Endothelial cell of umbilical vein (primary cell): ENCODE data around the gene ZNF354C. TPM values are rescaled to one million over a fixed set of nuclear protein-coding genes. Genes with fewer than 3 reads are reported as not detected.

Experiments
- BruUV-seq: library from RNA; stranded (reverse); fragments of 400-500 nt; replicated peaks from 2 replicates; lab custom pipeline; 2021; lab: Mats Ljungman, UMichigan
- CTCF ChIA-PET: fragments of 300-600, 350-600 bp; sonication (Branson Sonifier 250); formaldehyde crosslinking; loops from one replicate; lab custom pipeline; 2021; ENCODE audit warnings: antibody characterized with exemption, inconsistent platforms; lab: Charles Lee
- POLR2A ChIA-PET: fragments of 300-600, 350-600 bp; sonication (Branson Sonifier 250); formaldehyde crosslinking; loops from one replicate; lab custom pipeline; 2021; ENCODE audit warnings: antibody characterized with exemption, inconsistent platforms; lab: Charles Lee
- DNase-seq: peaks from one replicate; pipeline ENCODE4 v3.0.0-alpha.2; 2011; ENCODE audit warnings: low read depth, low spot score
- FAIRE-seq: peaks from 2 replicates; lab custom pipeline; 2011; peaks lifted over from hg19 to GRCh38; lab: Jason Lieb, UNC
- H2AFZ ChIP-seq: 2 replicates; pipeline ENCODE4 v1.6.0; 2012; ENCODE audit warnings: low read depth, low read length, control low read depth, inconsistent platforms
- H3K27ac ChIP-seq: 2 replicates; pipeline ENCODE4 v1.5.1; 2011; ENCODE audit warnings: low read depth, mild to moderate bottlenecking, control low read depth, low read length, moderate library complexity; ENCODE audit not compliant: insufficient read depth
- H3K27me3 ChIP-seq, 2 experiments: 2 replicates each; pipeline versions ENCODE4 v1.6.0 to v1.6.1; 2011; ENCODE audit warnings: low read length in 2 of 2, mixed read lengths in 1 of 2; ENCODE audit not compliant: control insufficient read depth in 2 of 2, insufficient read depth in 2 of 2
- H3K36me3 ChIP-seq, 2 experiments: 2 replicates in 1 of 2; 3 replicates in 1 of 2; pipeline ENCODE4 v1.5.1; 2011; ENCODE audit warnings: low read length in 2 of 2, mild to moderate bottlenecking in 1 of 2, moderate library complexity in 1 of 2; ENCODE audit not compliant: control insufficient read depth in 2 of 2, insufficient read depth in 2 of 2; ENCODE audit errors: extremely low read depth in 1 of 2
- H3K4me1 ChIP-seq: 3 replicates; pipeline ENCODE4 v1.5.1; 2011; ENCODE audit warnings: mild to moderate bottlenecking, low read length; ENCODE audit not compliant: control insufficient read depth, insufficient read depth; ENCODE audit errors: extremely low read depth
- H3K4me2 ChIP-seq: 2 replicates; pipeline ENCODE4 v1.6.1; 2011; ENCODE audit warnings: low read length, control low read depth, mixed read lengths; ENCODE audit not compliant: insufficient read depth
- H3K4me3 ChIP-seq, 3 experiments: fragments of 200-600 bp in 1 of 3; sonication (generic), shearing (Covaris generic) in 1 of 3; replicated peaks in 1 of 3; 2 replicates each; pipeline ENCODE4 v1.5.1; 2011 to 2016; ENCODE audit warnings: control low read depth in 3 of 3, low read length in 3 of 3, mild to moderate bottlenecking in 2 of 3, inconsistent platforms in 1 of 3, low read depth in 1 of 3, moderate library complexity in 1 of 3; ENCODE audit not compliant: insufficient read depth in 1 of 3
- H3K79me2 ChIP-seq: 2 replicates; pipeline ENCODE4 v1.6.0; 2012; ENCODE audit warnings: low read length, inconsistent platforms; ENCODE audit not compliant: control insufficient read depth, insufficient read depth
- H3K9ac ChIP-seq: replicated peaks from 2 replicates; pipeline ENCODE3; 2011; ENCODE audit warnings: low read length, control low read depth; ENCODE audit not compliant: insufficient read depth; ENCODE audit errors: extremely low read depth
- H3K9me1 ChIP-seq: replicated peaks from 3 replicates; pipeline ENCODE4 v1.6.0; 2011; ENCODE audit warnings: mild to moderate bottlenecking, low read length; ENCODE audit not compliant: control insufficient read depth, insufficient read depth; ENCODE audit errors: extremely low read depth
- H3K9me3 ChIP-seq: replicated peaks from 2 replicates; pipeline ENCODE4 v1.5.1; 2012; ENCODE audit warnings: low read length, inconsistent platforms; ENCODE audit not compliant: control insufficient read depth, insufficient read depth
- H4K20me1 ChIP-seq: replicated peaks from 2 replicates; pipeline ENCODE3; 2011; ENCODE audit warnings: mild to moderate bottlenecking, low read length; ENCODE audit not compliant: control insufficient read depth, insufficient read depth; ENCODE audit errors: extremely low read depth
- FOS ChIP-seq: IDR thresholded peaks from 2 replicates; pipeline ENCODE4 v1.6.1; 2011; ENCODE audit warnings: mild to moderate bottlenecking, low read length, moderate library complexity, borderline replicate concordance; ENCODE audit not compliant: insufficient read depth
- GATA2 ChIP-seq: IDR thresholded peaks from 2 replicates; pipeline ENCODE4 v1.7.0; 2011; ENCODE audit warnings: low read depth, mild to moderate bottlenecking, moderate library complexity, mixed read lengths, low read length; ENCODE audit not compliant: insufficient read length, insufficient read depth
- JUN ChIP-seq: IDR thresholded peaks from 2 replicates; pipeline ENCODE4 v1.6.1; 2011; ENCODE audit warnings: borderline replicate concordance, low read depth; ENCODE audit not compliant: insufficient read length, insufficient read depth
- MAX ChIP-seq: IDR thresholded peaks from 2 replicates; pipeline ENCODE4 v1.6.1; 2011; ENCODE audit not compliant: insufficient read depth, insufficient read length
- MYC ChIP-seq: IDR thresholded peaks from one replicate; pipeline ENCODE4 v1.6.1; 2011; ENCODE audit warnings: mild to moderate bottlenecking, low read depth, low read length
- POLR2A ChIP-seq: IDR thresholded peaks from 2 replicates; pipeline ENCODE4 v1.6.1; 2012; ENCODE audit warnings: low read depth, mild to moderate bottlenecking, control low read depth, low read length
- POLR2AphosphoS5 ChIP-seq: IDR thresholded peaks from 2 replicates; pipeline ENCODE4 v1.6.1; 2012; ENCODE audit warnings: low read depth, mild to moderate bottlenecking, control low read depth, low read length, moderate library complexity; ENCODE audit not compliant: insufficient read depth
- dilution Hi-C: fragments of 300-500 bp; cut with MboI; formaldehyde crosslinking; loops from one replicate; pipeline ENCODE4 v1.15.0; 2019; ENCODE audit warnings: low sequenced_read_pairs; ENCODE audit not compliant: extremely low pct_ligation_motif_present
- intact Hi-C: fragments of 100-400 bp; cut with micrococcal nuclease; formaldehyde crosslinking; loops from one replicate; pipeline ENCODE4 v1.10.0; 2022
- polyA plus RNA-seq, 4 experiments: library from polyadenylated mRNA; depleted of rRNA in 3 of 4; stranded (reverse) in 3 of 4; unstranded in 1 of 4; fragments of >200 nt; gene quantifications; 2 replicates each; pipeline versions ENCODE4 v1.2.1 to v1.2.3, GENCODE V29; 2011 to 2012; ENCODE audit warnings: missing spikeins in 1 of 4
- total RNA-seq: library from RNA; stranded (reverse); gene quantifications from 2 replicates; pipeline ENCODE4 v1.2.3, GENCODE V29; 2021
- TF ChIP-seq, protein P1 (sequence below), 2 donors: IDR thresholded peaks; 1 replicate in 1 of 2; 2 replicates in 1 of 2; pipeline ENCODE4 v1.5.1; 2011; ENCODE audit warnings: low read length in 2 of 2, mild to moderate bottlenecking in 2 of 2, moderate library complexity in 2 of 2, control low read depth in 1 of 2, inconsistent platforms in 1 of 2, low read depth in 1 of 2; ENCODE audit not compliant: insufficient read depth in 1 of 2; ENCODE audit errors: extremely low read depth in 1 of 2

The ZNF354C gene
- total and polyA plus RNA-seq, 2 donors (not counting 3 experiments of a cell fraction or from before 2014, with no cell fraction given), result 1.5 to 4.7 TPM

DNA sequence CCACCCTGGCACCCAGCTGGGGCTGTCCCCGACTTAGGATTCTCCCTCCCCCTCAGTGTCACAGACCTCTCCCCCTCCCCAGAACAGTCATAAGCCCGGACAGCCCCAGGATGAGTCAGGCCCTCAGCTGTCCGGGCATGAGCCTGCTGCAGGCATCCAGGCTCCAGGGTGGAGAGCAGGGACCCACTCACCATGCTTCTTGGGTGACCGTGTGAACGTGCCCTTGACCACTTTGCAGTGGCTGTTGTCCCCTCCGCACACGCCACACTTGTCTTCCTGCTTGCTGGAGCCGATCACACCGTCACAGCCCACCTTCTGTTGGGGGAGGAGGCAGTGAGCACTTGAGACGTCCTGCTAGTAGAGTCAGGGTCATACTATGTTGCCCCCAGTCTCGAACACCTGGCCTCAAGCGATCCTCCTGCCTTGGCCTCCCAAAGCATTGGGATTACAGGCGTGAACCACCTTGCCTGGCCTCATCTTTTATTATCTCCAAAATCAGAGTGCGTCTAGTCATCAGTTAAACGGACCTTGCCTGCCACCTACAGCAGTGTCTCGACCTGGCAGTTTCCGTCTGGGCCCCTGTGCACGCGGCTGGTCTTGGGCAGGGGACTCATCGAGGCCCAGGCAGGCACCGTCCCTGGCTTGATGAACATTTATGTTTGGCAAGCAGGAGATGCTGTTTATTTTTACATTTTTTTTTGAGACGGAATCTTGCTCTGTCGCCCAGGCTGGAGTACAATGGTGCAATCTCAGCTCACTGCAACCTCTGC lies 72.6 kb downstream of the ZNF354C start:
- Histone ChIP-seq H3K4me1 (no peaks in the 10 kb centered on the region), H3K9ac (no peak overlapping the region), H3K9me1 (no peaks in the 10 kb centered on the region), H3K27ac (no peak overlapping the region), H3K36me3 (no peaks in the 10 kb centered on the region), H3K4me2 (no peak overlapping the region), H3K79me2 (no peaks in the 10 kb centered on the region), H3K27me3 (no peaks in the 10 kb centered on the region), H3K9me3 (peaks cover 5% of the 10 kb centered on the region), H4K20me1 (no peaks in the 10 kb centered on the region), H2AFZ (no peak overlapping the region), H3K4me3 (no peak overlapping the region)
- FAIRE-seq (no peak), DNase-seq (no peak)
- CTCF ChIA-PET, result no interaction called here
- dilution Hi-C loops (no loop called here), intact Hi-C loops (no loop called here)
- POLR2A ChIA-PET, result no interaction called here
- no TSS peak for BruUV-seq
- TF ChIP-seq POLR2A (no peak), MAX (no peak), GATA2 (no peak), POLR2AphosphoS5 (no peak), FOS (no peak), MYC (no peak), JUN (no peak)
- TF ChIP-seq, protein P1, sequence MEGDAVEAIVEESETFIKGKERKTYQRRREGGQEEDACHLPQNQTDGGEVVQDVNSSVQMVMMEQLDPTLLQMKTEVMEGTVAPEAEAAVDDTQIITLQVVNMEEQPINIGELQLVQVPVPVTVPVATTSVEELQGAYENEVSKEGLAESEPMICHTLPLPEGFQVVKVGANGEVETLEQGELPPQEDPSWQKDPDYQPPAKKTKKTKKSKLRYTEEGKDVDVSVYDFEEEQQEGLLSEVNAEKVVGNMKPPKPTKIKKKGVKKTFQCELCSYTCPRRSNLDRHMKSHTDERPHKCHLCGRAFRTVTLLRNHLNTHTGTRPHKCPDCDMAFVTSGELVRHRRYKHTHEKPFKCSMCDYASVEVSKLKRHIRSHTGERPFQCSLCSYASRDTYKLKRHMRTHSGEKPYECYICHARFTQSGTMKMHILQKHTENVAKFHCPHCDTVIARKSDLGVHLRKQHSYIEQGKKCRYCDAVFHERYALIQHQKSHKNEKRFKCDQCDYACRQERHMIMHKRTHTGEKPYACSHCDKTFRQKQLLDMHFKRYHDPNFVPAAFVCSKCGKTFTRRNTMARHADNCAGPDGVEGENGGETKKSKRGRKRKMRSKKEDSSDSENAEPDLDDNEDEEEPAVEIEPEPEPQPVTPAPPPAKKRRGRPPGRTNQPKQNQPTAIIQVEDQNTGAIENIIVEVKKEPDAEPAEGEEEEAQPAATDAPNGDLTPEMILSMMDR (IDR thresholded peaks at IDR 0.05; ENCODE audit: extremely low read depth in 1 of 2, insufficient read depth in 1 of 2, low read depth in 1 of 2, low read length in 2 of 2), result no peak

Other genes with a start within 250 kb of the ZNF354C start
- gene ZNF354B, start 200.4 kb upstream of the ZNF354C start, total RNA-seq, result 16.3 and 17.6 TPM in 2 replicates
- gene ZNF354B, start 200.4 kb upstream of the ZNF354C start, polyA plus RNA-seq, result 5.5 and 6.3 TPM in 2 replicates
- gene ZFP2, start 164.5 kb upstream of the ZNF354C start, total RNA-seq, result 0.21 and 0.75 TPM in 2 replicates
- 0.07 and 0.10 TPM in 2 replicates for gene ZFP2, start 164.5 kb upstream of the ZNF354C start, polyA plus RNA-seq
- 0.55 TPM in 1 of 2 replicates, not detected in the other for gene ZNF454, start 119.2 kb upstream of the ZNF354C start, total RNA-seq
- gene ZNF454, start 119.2 kb upstream of the ZNF354C start, polyA plus RNA-seq, result 0.08 and 0.14 TPM in 2 replicates
- gene GRM6, start 65.1 kb upstream of the ZNF354C start, total RNA-seq, result not detected in 2 replicates
- not detected in 2 replicates for gene GRM6, start 65.1 kb upstream of the ZNF354C start, polyA plus RNA-seq
- gene ZNF879, start 36.6 kb upstream of the ZNF354C start, total RNA-seq, result 2.7 and 3.7 TPM in 2 replicates
- gene ZNF879, start 36.6 kb upstream of the ZNF354C start, polyA plus RNA-seq, result 1.2 and 2.4 TPM in 2 replicates